Epidermal melanocyte (primary cell): ENCODE results near the gene WDR90.
A peak's percentile ranks its signal among the peaks of the same experiment; 100 is the strongest.

Source experiments
- DNase-seq: peaks from one replicate; pipeline ENCODE4 v3.0.0; 2011; ENCODE audit warnings: low spot score; ENCODE audit not compliant: insufficient read length

WDR90 gene

GRCh38 chr16:658679-659571 lies 9.8 kb downstream of the WDR90 start:
- no peak for DNase-seq

DNA sequence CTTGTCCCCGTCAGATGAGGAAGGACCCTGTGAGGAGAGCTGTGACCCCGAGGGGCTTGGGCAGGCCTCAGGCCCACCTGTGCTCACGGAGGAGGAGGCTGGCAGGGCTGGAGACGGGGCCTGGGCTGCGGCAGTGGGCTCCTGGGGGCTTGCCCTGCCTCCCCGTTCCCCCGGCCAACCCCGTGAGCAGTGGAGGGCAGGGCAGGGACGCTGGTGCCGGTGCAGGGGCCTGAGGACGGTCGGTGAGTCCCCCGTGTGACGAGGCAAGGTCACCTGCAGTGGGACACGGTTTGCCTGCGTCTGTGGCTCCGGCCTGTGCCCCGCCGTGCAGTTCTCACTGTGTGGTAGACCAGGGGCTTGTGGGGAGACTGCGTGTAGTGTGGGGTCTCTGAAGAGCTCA lies 10.5 kb downstream of the WDR90 start:
- no peak for DNase-seq

- no peak for DNase-seq
These were observed 10.9 kb downstream of the WDR90 start for GRCh38 chr16:660132-660458.

GRCh38 chr16:660459-661183 lies 11.5 kb downstream of the WDR90 start:
- peak; percentile 84 for DNase-seq

- DNase-seq: no peak
These were observed 12.1 kb downstream of the WDR90 start for GRCh38 chr16:661184-661821.

GRCh38 chr16:662095-662494 lies 12.9 kb downstream of the WDR90 start:
- no peak for DNase-seq

DNA sequence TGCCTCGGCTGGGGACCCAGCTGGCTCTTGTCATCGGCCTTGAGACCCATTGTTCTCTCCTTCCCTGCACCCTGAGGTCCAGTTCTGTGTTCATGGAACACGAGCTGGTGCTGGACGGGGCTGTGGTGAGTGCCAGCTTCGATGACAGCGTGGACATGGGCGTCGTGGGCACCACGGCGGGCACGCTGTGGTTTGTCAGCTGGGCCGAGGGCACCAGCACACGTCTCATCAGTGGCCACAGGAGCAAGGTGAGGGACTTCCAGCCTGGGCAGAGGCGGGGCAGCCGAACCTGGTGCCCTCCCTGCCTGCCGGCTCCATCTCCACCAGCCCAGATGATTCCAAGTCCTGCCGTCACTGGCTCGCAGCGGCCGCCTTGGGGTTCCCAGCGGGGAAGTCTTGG lies 13.4 kb downstream of the WDR90 start:
- no peak for DNase-seq

DNA sequence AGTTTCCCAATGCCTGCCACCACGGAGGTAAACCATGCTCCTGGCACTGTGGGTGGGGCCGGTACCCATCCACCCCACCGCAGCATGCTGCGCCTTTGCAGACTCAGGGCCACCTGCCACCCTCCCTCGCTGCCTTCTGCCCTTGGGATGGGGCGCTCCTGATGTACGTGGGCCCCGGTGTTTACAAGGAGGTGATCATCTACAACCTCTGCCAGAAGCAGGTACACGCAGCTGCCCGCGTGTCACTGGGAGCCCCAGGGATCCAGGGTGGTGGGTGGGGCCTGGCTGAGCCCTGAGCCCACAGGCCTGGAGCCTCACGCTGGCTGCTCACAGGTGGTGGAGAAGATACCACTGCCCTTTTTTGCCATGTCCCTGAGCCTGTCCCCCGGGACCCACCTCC lies 17.4 kb downstream of the WDR90 start:
- DNase-seq: no peak

DNA sequence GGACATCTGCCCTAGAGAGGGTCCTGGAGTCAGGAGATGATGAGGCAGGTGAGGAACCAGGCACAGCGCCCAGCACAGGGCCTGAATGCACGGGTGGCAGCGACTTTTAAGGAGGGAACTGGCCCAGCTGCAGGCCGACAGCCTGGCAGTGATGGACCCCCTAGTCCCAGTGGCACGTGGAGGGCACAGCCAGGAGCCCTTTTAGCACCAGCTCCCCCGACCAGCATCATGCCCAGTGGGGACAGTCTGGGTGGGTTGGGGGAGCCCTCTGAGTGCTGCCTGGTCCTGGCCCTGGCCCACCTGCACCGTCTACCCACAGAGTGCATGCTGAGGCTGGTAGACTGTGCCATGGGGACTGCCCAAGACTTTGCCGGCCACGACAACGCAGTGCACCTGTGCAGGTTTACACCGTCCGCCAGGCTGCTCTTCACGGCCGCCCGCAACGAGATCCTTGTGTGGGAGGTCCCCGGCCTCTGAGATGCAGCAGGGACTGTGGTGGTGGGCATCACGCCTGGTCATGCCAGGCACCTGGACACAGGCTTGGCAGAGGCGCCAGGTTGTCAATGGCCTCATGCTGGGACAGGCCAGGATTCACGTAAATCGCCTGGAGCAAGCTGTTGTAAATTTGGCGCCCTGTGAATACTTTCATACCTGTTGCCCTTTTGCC lies 18.1 kb downstream of the WDR90 start:
- DNase-seq: no peak

DNA sequence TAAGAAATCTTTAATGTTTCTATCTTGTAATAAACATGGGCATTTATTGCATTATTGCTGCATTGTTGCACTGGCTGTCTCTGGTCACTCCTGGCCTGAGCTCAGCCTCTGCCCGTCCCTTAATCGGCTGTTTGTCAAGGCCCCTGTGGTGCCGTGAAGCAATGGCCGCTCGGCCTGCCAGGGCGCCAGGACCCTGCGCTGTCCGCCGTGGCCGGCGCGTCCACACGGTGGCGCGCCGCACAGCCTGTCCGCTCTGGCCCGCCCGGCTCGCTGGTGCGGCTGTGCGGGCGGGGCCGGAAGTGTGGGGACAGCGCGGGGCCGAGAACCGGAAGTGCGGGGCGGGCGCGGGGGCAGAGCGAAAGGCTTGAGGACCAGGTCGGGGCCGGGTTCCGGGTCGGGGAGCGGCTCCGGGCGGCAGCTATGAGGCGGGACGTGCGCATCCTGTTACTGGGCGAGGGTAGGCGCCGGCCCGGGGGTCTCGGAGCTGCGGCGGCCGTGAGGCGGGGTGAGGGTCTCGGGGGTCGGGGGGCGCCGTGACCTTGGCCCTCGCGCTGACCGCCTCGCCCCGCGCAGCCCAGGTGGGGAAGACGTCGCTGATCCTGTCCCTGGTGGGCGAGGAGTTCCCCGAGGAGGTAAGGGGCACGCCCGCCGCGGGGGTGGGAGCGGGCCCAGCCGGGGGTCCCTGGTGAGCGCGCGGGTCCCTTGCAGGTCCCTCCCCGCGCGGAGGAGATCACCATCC lies 18.8 kb downstream of the WDR90 start, which contains the start of gene RHOT2:
Gene RHOT2 (plus strand): TSS at position 353 of the 739 bp plus-strand sequence. CDS start 68 bp downstream, at position 421.
- peak; percentile 74 for DNase-seq

DNA sequence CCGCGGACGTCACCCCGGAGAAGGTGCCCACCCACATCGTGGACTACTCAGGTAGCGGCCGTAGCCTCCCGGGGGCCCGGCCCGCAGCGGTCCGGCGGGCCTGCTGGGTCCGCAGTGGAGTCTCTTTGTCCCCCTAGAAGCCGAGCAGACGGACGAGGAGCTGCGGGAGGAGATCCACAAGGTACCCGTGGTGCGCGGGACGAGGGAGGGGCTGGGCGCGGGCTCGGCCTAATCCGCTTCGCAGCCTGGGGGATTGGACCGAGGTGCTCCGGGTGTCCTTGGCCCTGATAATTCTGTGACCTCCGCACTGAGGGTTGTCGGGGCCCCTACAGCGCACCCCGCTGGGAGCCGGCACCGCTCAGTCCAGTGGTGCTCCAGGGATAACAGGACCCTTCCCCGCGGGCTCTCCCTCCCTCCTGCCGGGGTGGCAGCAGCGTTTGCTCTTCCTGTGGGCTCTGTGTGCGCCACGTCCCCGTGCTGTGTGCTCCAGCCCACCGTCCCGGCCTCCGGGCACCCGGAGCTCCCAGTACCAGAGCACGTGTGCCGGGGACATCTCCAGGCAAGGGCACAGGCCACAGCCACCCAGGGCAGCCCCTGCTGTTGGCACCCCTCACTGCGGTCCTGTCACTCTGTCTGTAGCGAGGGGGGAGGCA lies 19.5 kb downstream of the WDR90 start:
- no peak for DNase-seq

DNA sequence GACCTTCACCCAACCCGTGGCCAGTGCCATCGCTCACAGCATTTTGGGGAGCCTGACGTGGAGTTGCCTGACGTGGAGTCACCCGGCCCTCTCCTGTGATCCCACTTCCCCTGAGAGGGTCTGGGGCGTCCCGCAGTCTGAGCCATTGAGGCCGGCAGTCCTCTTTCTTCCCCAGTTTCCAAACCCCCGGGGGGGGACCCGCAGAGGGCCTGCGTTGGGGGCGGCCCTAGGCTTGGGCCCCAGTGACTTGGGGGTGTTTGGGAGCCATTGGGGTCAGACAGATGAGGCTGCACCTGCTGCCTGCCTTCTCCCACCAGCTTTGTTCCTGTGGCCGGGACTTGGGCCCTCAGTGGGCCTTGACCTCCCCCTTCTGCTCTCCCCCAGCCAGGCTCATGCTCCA lies 20.5 kb downstream of the WDR90 start:
- DNase-seq: no peak

DNA sequence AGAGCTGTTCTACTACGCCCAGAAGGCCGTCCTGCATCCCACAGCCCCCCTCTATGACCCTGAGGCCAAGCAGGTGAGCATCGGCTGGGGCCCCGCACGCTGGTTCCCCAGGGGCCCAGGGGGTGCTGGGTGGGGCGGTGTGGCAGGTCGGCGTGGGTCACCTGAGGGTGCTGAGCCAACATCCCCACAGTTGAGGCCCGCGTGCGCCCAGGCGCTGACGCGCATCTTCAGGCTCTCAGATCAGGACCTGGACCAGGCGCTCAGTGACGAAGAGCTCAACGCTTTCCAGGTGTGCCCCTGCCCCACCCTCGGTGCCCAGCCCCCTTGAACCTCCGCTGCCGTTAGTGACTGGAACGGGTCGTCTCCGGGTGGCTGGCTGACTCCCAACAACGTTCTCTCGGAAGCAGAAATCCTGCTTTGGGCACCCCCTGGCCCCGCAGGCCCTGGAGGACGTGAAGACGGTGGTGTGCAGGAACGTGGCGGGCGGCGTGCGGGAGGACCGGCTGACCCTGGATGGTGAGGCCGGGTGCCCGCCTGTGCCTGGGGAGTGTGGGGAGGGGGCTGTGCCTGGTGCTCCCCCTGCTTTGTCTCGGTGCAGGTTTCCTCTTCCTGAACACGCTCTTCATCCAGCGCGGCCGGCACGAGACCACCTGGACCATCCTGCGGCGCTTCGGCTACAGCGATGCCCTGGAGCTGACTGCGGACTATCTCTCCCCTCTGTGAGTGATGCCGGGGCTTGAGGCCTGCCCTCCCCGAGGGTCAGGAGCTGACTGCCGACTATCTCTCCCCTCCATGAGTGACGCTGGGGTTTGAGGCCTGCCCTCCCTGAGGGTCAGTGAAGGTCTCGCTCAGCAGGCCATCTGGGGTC lies 21.6 kb downstream of the WDR90 start:
- DNase-seq: no peak

DNA sequence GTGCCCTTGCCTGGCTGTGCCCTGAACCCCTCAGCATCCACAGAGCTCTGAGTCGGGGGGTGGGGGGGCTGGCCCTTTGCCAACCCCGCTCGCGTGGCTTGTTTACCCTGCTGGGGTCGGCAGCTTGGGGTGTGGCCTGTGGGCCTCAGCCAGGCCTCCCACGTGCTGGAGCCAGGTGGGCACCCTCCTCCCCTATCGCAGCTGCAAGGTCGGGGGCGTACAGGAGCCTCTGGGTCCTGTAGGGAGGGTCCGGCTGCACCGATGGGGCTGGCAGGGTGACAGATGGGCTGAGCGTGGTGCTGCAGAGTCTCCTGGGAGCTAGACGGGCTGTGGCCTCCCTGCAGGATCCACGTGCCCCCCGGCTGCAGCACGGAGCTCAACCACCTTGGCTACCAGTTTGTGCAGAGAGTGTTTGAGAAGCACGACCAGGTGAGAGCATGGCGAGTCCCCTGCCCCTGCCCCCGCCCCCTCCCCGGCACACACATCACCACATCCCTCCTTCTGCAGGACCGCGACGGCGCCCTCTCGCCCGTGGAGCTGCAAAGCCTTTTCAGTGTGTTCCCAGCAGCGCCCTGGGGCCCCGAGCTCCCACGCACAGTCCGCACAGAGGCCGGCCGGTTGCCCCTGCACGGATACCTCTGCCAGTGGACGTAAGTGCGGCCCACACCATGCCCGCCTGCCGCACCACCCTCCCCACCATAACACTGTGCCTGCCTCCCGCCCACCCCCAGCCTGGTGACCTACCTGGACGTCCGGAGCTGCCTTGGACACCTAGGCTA lies 22.4 kb downstream of the WDR90 start:
- DNase-seq: no peak

- DNase-seq: no peak
These were observed 23.2 kb downstream of the WDR90 start for GRCh38 chr16:672371-672770.

GRCh38 chr16:672851-673250 lies 23.7 kb downstream of the WDR90 start:
- DNase-seq: no peak

DNA sequence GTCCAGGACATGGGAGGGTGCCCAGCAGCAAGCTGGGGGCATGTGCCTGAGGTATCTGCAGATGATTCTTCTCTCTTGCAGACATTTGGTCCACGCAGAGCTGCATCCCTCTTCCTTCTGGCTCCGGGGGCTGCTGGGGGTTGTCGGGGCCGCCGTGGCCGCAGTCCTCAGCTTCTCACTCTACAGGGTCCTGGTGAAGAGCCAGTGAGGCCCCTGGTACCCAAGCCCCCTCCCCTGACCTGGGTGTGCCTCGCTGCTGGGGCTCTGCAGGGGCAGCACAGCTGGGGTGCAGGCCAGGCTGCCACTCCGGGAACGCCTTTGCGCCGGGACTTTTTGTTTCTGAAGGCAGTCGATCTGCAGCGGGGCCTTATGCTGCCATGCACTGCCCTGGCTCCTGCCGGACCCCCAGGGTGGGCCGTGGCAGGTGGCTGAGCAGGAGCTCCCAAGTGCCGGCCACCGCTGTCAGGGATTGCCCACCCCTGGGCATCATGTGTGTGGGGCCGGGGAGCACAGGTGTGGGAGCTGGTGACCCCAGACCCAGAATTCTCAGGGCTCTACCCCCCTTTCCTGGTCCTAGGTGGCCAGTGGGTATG lies 24.3 kb downstream of the WDR90 start:
- DNase-seq: no peak

GRCh38 chr16:674214-674881 lies 25.2 kb downstream of the WDR90 start:
- no peak for DNase-seq
